GM18526 (cell line): Measurements from ENCODE around the gene TMBIM6.

Experiments used
- POLR2A ChIP-seq: IDR thresholded peaks from 3 replicates; pipeline ENCODE4 v1.6.1; 2011; ENCODE audit not compliant: insufficient read length; ENCODE audit errors: extremely low read depth

Gene TMBIM6

DNA sequence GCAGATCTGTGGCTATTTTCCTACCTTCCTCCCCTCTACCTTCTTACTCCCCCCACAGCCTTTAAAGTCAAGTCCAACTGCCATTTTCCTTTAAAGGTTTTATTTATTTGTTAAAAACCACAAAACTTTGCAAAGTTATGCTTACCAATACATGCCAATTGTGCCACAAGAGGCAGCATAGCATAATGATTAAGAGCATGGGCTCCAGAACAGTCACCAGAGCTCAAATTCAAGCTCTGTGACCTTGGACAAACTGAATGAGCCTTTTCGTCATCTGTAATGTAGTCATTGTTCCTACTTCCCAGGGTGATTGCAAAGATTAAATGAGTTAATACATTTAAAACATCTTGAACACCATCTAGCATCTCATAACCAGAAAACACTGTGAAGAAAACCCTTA lies 21.1 kb upstream of the TMBIM6 start:
- no peak for TF ChIP-seq POLR2A

DNA sequence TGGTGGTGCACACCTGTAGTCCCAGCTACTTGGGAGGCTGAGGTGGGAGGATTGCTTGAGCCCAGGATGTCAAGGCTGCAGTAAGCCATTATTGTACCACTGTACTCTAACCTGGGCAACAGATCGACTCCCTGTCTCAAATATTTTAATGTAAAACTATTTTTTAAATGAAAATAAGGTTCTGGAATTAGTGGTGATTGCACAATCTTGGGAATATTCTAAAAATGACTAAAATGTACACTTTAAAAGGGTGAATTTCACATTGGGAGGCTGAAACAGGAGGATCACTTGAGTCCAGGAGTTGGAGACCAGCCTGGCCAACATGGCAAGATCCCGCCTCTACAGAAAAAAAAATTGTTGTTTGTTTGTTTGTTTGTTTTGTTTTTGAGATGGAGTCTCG lies 12.9 kb upstream of the TMBIM6 start:
- TF ChIP-seq POLR2A, result no peak

DNA sequence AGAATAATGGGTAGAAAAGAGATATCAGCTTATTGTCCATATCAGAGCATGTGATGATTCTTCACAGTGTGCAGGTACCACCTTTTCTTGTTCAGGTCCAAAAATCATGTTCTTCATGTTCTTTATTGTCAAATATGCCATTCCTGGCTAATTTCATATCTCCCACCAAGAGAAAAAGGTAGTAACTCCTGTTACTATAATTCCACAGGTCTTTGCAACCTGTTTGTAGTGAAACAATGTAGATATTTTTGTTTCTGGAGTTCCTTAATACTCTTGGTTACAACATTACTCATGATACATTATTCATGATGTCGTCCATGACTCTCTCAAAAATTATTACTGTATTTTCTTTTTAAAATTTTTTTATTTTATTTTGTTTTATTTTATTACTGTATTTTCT lies 11.3 kb upstream of the TMBIM6 start:
- no peak for TF ChIP-seq POLR2A

DNA sequence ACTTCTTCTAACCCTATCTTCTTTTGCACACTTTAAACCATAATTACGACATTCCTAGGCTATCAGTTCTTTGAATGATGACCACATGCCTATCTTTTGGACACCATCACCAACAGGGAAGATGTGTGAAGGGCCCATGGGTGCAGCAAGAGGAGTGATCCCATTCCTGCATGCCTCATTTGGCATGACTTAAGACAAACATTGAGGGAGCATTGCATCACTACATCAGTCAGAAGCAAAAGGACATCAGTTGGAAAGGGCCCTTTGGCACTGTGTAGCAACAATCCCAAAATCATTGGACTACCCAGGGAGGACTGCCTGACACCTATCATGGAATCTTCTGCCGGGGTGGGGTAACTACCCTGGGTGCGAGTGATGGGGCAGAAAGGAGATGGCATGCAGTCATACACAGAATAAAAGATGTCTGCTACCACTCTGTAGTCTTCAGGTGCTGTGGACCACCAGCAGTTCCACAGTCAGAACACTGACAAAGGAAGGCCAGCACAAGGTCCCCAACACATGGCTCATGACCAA lies 10.7 kb upstream of the TMBIM6 start:
- no peak for TF ChIP-seq POLR2A

DNA sequence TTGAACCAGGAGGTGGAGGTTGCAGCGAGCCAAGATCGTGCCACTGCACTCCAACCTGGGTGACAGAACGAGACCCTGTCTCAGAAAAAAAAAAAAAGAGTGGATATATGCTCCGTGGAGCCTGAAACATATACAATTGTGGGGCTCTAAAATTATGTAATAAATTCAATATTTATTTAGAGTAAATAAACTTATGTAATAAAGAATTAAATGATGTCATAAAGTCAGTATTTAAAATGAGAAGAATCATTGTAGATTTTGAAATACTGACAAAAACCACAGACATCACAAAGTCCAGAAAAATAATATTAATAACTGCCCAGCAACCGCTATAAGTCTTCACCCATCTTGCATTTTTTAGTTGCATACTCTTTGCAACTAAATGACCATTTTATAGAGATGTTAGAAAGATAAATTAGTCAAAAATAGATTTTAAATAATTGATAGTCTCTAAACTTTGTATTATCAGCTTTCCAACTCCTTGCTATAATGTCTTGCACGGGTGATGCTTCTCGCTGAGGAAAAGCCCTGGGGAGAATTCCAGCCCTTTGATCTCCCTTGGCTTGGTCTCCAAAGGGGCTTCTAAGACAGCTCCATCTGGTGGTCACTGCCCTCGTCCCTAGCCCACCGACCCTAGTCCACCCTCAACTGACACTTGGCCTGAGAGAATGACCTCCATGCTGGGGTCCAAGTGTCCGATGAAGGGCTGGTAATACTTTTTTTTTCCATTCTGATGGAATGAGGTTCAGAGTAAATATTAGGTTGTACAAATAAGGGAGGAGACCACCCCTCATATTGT lies 7.9 kb upstream of the TMBIM6 start:
- TF ChIP-seq POLR2A, result no peak

DNA sequence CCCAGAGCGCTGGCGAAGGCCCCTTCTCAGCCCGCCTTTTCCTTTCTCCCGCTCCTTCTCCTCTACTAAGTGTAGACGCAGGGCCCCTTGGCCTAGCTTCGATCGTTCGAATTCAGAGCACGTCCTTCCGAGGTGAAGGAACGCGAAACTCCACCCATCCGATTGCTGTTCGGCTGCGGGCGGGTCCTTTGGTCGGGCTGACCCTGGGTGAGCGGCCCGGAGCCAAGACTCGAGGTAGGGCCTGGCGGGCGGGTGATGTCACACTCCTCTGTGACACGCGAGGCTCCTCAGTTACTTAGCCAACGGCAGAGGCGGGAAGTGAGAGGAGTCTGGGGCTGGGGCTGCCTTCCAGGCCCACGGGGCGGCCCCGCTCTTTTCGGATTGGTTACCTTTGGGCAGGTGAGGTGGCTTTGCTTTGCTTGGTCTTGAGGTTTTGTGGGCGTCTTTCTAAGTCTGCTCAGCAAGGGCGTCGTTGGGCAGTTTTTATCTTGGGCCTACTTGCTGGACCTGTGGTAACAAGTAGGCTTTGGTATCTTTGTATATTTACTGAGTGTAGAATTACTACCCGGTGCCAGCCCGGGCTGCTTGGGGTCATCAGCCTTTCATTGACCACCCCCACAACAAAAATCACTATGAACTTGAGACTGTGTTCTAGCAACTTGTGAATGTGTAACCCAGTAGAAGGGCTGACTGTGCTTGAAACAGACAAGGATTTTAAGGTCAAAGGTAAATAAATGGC lies 694 bp downstream of the TMBIM6 start:
- TF ChIP-seq POLR2A, result no peak

DNA sequence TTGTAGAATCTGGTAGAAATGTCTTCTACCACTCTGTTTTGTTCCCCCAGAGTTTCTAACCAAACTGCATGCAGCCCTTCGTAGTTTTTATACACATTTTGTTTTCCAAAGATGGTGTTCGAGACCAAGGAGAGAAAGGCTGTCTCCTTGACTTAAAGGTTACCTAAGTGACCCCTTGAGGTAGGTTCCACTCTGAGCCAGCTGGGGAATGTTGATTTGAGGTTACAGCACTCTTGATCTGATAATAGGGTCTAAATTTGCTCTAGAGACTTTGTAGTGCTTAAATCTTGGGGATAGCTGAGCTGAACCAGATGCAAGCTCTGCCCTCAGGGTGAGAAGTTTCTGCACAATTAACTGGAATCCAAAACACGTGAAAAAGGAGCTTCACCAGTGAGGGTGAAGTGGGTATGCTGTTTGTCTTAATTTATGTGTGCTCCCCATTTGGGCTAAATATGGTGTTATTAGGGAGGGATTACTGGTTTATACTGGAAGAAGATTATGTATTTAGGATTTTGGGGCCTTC lies 3.1 kb downstream of the TMBIM6 start:
- no peak for TF ChIP-seq POLR2A

DNA sequence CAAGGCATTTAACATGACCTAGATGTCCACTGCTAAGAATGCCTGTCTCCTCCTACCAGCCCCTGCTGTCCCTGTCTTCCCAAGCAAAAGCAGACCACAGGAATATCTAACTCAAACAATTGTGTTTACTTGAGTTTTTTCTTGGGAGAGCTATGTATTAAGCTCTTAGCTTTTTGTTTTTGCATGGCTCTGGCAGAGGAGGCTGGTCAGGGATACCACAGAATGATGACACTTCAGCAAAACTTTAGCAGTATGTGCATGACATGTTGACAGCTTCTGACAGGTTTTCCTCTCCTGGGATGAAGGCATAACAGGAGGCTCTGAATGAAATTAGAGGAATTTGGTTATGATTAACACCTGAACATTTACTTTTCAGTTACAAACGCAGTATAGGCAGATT lies 6.9 kb downstream of the TMBIM6 start:
- no peak for TF ChIP-seq POLR2A

DNA sequence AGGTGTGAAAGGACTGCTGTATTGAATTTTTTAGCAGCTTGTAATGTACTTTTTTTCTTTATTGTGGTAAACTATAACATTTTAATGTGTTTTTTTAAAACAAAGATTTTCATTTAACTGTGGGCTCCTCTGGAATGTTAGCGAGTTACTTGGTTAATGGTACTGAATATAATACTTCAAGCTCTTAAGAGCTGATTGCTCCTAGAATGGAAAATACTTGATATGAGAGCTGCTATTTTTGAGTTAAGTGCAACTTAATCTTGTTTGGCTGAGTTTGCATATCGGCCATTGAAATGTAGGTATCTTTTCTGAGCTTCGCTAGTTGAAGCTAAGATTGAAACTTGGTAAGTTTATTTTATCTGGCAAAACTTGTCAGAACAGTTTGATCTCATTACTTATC lies 7.4 kb downstream of the TMBIM6 start:
- TF ChIP-seq POLR2A, result no peak

DNA sequence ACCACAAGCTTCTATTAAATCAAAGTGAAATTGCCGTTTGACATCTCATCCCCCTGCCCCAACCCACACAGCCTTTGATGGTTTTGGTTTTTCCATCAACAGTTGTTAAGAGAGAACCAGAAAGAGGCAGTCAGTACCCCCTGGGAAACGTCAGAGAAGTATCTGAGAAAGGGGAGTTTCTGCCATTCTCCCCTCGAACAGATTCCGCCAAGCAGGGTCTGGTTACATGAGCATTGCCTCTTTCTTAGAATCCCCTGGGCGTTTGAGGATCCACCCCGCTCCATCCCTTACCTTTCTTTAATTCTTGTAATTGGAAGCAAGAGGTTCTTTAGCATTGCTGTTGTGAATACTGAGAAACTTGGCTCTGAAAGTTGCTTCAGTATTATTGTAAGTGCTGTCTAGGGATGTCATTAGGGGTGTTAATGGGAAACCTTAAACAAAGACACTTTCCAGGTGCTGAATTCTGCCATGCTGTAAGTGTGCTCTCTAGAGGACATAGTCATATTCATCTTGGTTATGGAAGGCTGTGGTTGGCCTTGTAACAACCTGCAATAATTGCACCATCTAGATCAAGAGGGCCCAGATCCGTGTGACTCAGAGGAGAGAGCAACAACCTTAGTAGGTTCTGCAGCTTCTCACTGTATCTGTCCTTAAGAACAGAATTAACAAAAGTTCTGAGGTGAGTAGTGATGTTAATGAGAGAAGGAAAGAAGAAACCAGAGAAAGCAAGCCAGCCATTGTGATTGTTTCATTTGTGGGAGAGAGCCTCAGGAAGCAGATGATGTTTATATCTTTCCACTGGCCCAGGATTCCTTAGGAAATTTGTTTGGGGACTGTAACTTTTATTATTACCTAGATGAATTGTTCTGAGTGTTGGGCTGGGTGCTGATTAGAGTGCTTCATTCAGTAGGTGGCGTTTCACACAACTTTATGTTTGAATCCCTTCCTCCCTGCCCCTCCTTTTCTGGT lies 9.0 kb downstream of the TMBIM6 start:
- no peak for TF ChIP-seq POLR2A

DNA sequence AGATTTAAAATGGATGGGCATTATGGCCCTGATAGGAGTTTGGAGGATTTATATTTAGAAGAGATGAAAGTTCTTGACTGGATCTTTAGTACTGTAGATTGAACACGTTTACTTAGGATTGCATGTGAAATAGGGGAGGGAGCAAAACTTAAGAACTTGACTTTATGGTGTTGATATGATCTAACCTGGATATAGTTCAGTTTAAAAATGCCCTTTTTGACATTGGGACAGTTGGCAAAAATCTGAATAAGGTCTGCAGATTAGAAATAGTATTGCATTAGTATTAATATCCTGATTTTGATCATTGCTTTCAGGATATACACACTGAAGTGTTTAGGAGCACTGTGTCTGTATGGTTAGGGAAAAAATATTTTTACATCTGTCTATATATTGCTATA lies 9.6 kb downstream of the TMBIM6 start:
- TF ChIP-seq POLR2A, result no peak

DNA sequence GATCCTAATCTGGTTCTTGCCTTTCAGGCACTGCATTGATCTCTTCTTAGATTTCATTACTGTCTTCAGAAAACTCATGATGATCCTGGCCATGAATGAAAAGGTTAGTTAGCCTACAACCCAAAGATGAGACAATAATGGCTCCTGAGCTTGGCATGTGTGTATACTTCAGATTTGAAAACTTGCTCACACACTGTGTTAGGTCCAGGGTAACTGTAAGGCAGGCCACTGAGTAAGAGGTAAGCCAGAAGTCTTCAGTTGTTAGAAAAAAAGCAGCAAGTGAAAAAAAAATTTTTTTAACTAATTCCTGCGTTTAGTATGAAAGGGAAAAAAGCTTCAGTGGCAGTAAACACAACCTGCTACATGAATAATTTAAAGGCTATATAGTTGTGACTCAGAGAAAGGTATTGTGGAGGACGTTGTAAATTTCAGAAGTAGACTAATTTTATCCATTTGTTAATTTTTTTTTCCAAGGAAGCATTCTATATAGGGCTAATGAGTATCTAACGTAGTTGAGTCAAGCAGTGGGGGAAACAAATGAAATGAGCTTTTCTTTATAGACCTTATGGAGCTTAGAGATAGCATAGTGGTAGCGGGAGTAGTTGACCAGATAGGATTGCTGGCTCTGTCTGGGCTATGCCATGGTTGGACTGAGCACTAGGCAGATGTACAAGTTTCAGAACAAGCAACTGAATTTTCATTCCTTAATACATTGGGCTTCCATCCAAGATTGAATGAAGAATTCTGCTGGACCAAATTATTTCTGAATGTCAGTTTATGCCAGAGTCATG lies 20.5 kb downstream of the TMBIM6 start:
- no peak for TF ChIP-seq POLR2A

DNA sequence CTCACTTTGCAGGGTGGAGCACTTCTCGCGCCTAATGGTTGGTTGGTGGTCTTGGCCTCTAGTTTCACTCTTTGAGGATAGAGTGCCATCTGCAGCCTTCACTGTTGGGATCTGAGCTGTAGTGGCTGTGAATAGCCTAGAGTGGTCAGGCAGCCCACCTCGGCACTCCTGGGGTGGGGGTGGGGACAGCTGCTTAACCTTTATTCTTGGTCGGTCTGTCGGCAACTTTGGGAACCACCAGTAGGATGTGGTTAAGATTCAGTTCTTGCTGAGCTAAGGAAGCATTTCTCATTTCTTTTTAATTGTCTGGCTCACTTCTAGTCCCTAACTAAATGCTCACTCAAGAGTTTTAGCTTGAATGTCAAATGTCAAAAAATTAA lies 21.1 kb downstream of the TMBIM6 start:
- TF ChIP-seq POLR2A, result no peak

DNA sequence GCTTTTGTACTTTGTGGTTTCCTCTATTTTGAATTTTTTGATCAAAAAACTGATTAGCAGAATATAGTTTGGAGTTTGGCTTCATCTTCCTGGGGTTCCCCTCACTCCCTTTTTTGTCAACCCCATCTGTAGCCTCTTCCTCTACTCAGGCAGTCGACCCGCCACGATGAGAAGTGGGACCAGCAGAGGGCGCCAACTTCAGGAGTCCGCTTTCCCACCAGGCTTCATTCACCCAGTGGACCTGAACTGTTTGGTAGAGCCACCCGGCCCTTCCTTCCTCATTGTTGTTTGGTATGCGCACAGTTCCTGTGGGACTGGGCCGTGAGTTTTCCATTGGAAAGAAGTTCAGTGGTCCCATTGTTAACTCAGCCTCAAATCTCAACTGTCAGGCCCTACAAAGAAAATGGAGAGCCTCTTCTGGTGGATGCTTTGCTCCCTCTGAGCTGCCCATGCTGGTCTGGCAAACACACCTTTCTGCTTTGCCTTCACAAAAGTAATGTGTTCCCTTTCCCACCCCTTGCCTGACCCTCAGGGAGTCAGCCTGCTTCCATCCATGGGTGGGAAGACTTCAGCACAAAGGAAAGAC lies 21.7 kb downstream of the TMBIM6 start:
- TF ChIP-seq POLR2A, result no peak

DNA sequence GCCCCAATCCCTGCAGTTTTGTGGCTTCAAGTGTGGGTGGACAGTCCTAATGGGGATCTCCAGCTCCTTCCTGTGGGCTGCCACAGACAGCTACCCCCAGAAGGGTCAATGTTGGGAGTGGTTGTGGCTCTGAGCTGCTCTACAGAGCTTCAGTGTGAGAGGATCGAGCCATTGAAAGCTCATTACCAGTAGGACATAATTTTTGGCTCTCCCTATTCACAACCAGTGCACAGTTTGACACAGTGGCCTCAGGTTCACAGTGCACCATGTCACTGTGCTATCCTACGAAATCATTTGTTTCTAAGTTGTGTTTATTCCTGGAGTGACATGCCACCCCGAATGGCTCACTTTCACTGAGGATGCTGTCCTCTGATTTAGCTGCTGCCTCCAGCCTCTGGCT lies 22.8 kb downstream of the TMBIM6 start:
- TF ChIP-seq POLR2A, result no peak

DNA sequence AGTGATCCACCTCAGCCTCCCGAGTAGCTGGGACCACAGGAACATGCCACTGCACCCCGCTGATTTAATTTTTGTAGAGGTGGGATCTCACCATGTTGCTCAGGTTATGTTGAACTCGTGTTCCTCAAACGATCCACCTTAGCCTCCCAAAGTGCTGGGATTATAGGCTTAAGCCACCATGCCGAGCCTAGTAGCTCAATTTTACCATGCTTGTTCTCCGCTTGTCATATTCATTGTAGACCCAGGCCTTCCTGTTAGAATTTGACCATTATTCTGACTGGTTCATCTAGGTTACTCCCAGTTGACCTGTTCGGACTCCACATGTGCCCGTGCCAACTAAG lies 24.7 kb downstream of the TMBIM6 start:
- no peak for TF ChIP-seq POLR2A
